WTC11 (cell line): ENCODE measurements around the gene CLPTM1. TPM values are rescaled to one million over a fixed set of nuclear protein-coding genes. Genes with fewer than 3 reads are reported as not detected.

Experiments
- ATAC-seq: fragments of 200-7000 bp; cut with Tn5 transposase; 2 replicates; pipeline ENCODE4 v1.10.0; 2021; ENCODE audit warnings: mild to moderate bottlenecking, moderate library complexity
- CTCF ChIA-PET: fragments of 300-600 bp; sonication (Branson Sonifier 250); formaldehyde crosslinking; loops from one replicate; lab custom pipeline; 2021; ENCODE audit warnings: antibody characterized with exemption; lab: Charles Lee
- POLR2A ChIA-PET: fragments of 350-600 bp; sonication (Branson Sonifier 250); formaldehyde crosslinking; loops from one replicate; lab custom pipeline; 2021; ENCODE audit warnings: antibody characterized with exemption; lab: Charles Lee
- DNase-seq: peaks from one replicate; pipeline ENCODE4 v3.0.0; 2021; ENCODE audit warnings: low spot score
- H3K27ac Mint-ChIP-seq: 2 replicates; pipeline ENCODE4 v1.8.0; 2021; ENCODE audit warnings: mixed read lengths
- H3K27me3 Mint-ChIP-seq: 2 replicates; pipeline ENCODE4 v1.8.0; 2021; ENCODE audit warnings: low read depth, mild to moderate bottlenecking, moderate library complexity, mixed read lengths
- H3K36me3 Mint-ChIP-seq: 2 replicates; pipeline ENCODE4 v1.8.0; 2021; ENCODE audit warnings: mixed read lengths
- H3K4me1 Mint-ChIP-seq: 2 replicates; pipeline ENCODE4 v1.8.0; 2022; ENCODE audit warnings: mixed read lengths
- H3K4me3 Mint-ChIP-seq: 2 replicates; pipeline ENCODE4 v1.8.0; 2021; ENCODE audit warnings: mild to moderate bottlenecking, moderate library complexity, mixed read lengths
- H3K9me3 Mint-ChIP-seq: 2 replicates; pipeline ENCODE4 v1.8.0; 2021; ENCODE audit warnings: mixed read lengths
- AFF4 ChIP-seq: sonication (generic); formaldehyde crosslinking; IDR thresholded peaks from 2 replicates; pipeline ENCODE4 v1.8.1; 2023; ENCODE audit warnings: mild to moderate bottlenecking, missing genetic modification reagents, borderline replicate concordance
- CDX4 ChIP-seq: fragments of 250-450 bp; sonication (Bioruptor Pico); IDR thresholded peaks from 2 replicates; pipeline ENCODE4 v1.9.0; 2021; ENCODE audit warnings: moderate library complexity, mild to moderate bottlenecking, inconsistent platforms, borderline replicate concordance
- CREB1 ChIP-seq: sonication (generic); formaldehyde crosslinking; IDR thresholded peaks from 2 replicates; pipeline ENCODE4 v1.8.0; 2023; ENCODE audit warnings: mild to moderate bottlenecking, missing genetic modification reagents
- CREM ChIP-seq: sonication (generic); formaldehyde crosslinking; IDR thresholded peaks from 2 replicates; pipeline ENCODE4 v1.8.1; 2022; ENCODE audit warnings: mild to moderate bottlenecking, missing genetic modification reagents, moderate library complexity
- FOXP4 ChIP-seq: sonication (generic); formaldehyde crosslinking; IDR thresholded peaks from 2 replicates; pipeline ENCODE4 v1.8.0; 2022; ENCODE audit warnings: mild to moderate bottlenecking, missing genetic modification reagents
- GABPB1 ChIP-seq: sonication (generic); formaldehyde crosslinking; IDR thresholded peaks from 2 replicates; pipeline ENCODE4 v1.8.1; 2023; ENCODE audit warnings: mild to moderate bottlenecking, missing genetic modification reagents
- GRHL2 ChIP-seq: fragments of 250-450 bp; sonication (Bioruptor Pico); IDR thresholded peaks from 2 replicates; pipeline ENCODE4 v1.8.0; 2022; ENCODE audit warnings: mild to moderate bottlenecking, moderate library complexity; ENCODE audit not compliant: insufficient replicate concordance, severe bottlenecking
- HMGA2 ChIP-seq: fragments of 250-450 bp; sonication (Bioruptor Pico); IDR thresholded peaks from 2 replicates; pipeline ENCODE4 v1.4.0; 2021; ENCODE audit warnings: mild to moderate bottlenecking, moderate library complexity
- TCF7 ChIP-seq: sonication (generic); formaldehyde crosslinking; IDR thresholded peaks from 2 replicates; pipeline ENCODE4 v1.8.0; 2022; ENCODE audit warnings: mild to moderate bottlenecking, low read depth, missing genetic modification reagents, moderate library complexity
- TEAD1 ChIP-seq: sonication (generic); formaldehyde crosslinking; IDR thresholded peaks from 2 replicates; pipeline ENCODE4 v1.8.0; 2022; ENCODE audit warnings: mild to moderate bottlenecking, missing genetic modification reagents
- USF1 ChIP-seq: sonication (generic); formaldehyde crosslinking; IDR thresholded peaks from 2 replicates; pipeline ENCODE4 v1.8.0; 2022; ENCODE audit warnings: mild to moderate bottlenecking, missing genetic modification reagents
- ZNF138 ChIP-seq: sonication (generic); formaldehyde crosslinking; conservative IDR thresholded peaks from 2 replicates; pipeline ENCODE4 v1.8.1; 2022; ENCODE audit warnings: mild to moderate bottlenecking, moderate library complexity, missing genetic modification reagents
- ZNF281 ChIP-seq: sonication (generic); formaldehyde crosslinking; IDR thresholded peaks from 2 replicates; pipeline ENCODE4 v1.8.0; 2023; ENCODE audit warnings: mild to moderate bottlenecking, missing genetic modification reagents
- ZSCAN18 ChIP-seq: fragments of 250-450 bp; sonication (Bioruptor Pico); IDR thresholded peaks from 2 replicates; pipeline ENCODE4 v2.1.2; 2022; ENCODE audit warnings: mild to moderate bottlenecking, moderate library complexity
- total RNA-seq: library from RNA; stranded (reverse); gene quantifications from 3 replicates; pipeline ENCODE4 v1.2.3, GENCODE V29; 2021

CLPTM1 gene
- total RNA-seq, 1 experiment from 2014 or later: 85.6 TPM

GRCh38 chr19:44948763-44949374 is 6.3 kb upstream of the CLPTM1 start (continued):
- no peak for TF ChIP-seq AFF4 (CRISPR knock-in tag)
- no peak for TF ChIP-seq GRHL2
- TF ChIP-seq ZNF138 (CRISPR knock-in tag): no peak
- no peak for TF ChIP-seq GABPB1 (CRISPR knock-in tag)
- no peak for TF ChIP-seq TEAD1
- no peak for TF ChIP-seq TCF7 (CRISPR knock-in tag)
- TF ChIP-seq CDX4 (CRISPR knock-in tag): no peak
- no peak for TF ChIP-seq FOXP4 (CRISPR knock-in tag)
- no peak for TF ChIP-seq ZNF281 (CRISPR knock-in tag)
- TF ChIP-seq, all 79 proteins: peak for 0

- CTCF ChIA-PET: no interaction called here
- Mint-ChIP-seq H3K27me3 (no peaks in the 10 kb centered on the region; the same call in 1 of the 2 replicates), H3K4me1 (peaks cover 4% of the 10 kb centered on the region; the same call in 1 of the 2 replicates), H3K4me3 (no peak overlapping the region)
- no peak for ATAC-seq
- POLR2A ChIA-PET: interaction anchor here (0.6 kb wide), 1 partner anchor 11 kb away, joined by 3 read pairs; no protein-coding TSS in a partner anchor
- no peak for TF ChIP-seq HMGA2
- TF ChIP-seq USF1 (CRISPR knock-in tag): no peak
- TF ChIP-seq CREM: no peak
- TF ChIP-seq ZSCAN18: no peak
- no peak for TF ChIP-seq CREB1
- TF ChIP-seq, all 79 proteins: peak for 0
- H3K9me3 Mint-ChIP-seq: no peaks in the 10 kb centered on the region
- no peak for DNase-seq
- H3K27ac Mint-ChIP-seq: no peak overlapping the region
- H3K36me3 Mint-ChIP-seq: no peaks in the 10 kb centered on the region
Measured at GRCh38 chr19:44949550-44949949, 5.6 kb upstream of the CLPTM1 start.
